HG03045 (cell line): ENCODE data around the gene LARP1B.
"Not testable (repeated sequence)": the region's sequence is repeated elsewhere in the genome, so short reads cannot be mapped to it uniquely, and the experiment has no call there.

ENCODE experiments used
- ATAC-seq: cut with Tn5 transposase; IDR thresholded peaks from one replicate; pipeline ENCODE4 v1.9.1; 2021; ENCODE audit warnings: mild to moderate bottlenecking, moderate library complexity; ENCODE audit not compliant: unreplicated experiment

LARP1B gene

GRCh38 chr4:128134925-128135324 lies 73.8 kb downstream of the LARP1B start:
- no peak for ATAC-seq

DNA sequence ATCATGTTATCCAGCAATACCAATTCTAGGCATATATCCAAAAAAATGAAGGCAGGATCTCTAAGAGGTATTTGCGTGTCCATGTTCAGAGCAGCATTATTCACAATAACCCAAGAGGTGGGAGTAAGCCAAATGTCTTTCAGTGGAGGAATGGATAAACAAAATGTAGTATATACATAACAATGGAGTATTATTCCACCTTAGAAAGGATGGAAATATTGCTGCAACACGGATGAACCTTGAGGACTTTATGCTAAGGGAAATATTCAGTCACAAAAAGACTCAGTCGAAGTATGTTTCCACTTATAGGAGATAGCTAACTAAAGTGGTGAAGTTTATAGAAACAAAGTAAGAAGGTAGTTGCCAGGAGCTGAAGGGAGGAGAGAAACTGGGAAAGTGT lies 74.3 kb downstream of the LARP1B start:
- ATAC-seq = no peak

GRCh38 chr4:128141866-128142265 lies 80.8 kb downstream of the LARP1B start:
- no peak for ATAC-seq

DNA sequence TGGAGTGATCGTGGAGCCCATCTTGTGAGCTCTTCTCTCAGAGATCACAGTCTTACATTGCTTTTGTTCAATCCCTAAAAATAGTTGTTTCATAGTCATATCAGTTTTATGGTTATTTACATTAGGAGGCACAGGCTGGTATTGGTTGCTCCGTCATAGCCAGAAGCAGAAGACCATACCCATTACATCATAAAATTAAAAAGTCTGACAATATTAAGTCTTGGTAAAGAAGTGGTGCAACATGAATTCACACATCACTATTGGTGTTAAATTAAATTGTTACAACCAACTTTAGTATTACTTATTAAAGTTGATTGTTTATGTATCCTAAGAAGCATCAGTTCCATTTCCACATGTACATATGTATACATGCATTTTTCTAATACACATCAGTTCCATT lies 84.6 kb downstream of the LARP1B start:
- no peak for ATAC-seq

DNA sequence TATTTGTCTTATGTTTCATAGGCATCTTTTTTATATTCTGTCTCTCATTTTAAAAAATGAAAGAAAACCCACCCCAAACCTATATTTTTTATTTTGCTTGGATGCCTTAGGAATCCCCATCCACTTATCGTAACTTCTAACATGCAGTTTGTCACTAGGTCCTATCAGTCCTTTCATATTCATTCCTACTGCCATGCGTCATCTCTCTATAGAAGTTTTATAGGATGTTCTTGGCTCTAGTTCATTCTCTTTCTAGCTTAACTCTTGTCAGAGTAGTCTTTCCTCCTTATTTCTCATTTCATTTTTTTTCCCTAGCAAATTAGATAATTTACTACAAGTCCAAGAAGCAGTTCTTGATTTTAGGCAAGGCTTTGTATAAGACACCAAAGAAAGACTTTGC lies 92.7 kb downstream of the LARP1B start:
- ATAC-seq = no peak

DNA sequence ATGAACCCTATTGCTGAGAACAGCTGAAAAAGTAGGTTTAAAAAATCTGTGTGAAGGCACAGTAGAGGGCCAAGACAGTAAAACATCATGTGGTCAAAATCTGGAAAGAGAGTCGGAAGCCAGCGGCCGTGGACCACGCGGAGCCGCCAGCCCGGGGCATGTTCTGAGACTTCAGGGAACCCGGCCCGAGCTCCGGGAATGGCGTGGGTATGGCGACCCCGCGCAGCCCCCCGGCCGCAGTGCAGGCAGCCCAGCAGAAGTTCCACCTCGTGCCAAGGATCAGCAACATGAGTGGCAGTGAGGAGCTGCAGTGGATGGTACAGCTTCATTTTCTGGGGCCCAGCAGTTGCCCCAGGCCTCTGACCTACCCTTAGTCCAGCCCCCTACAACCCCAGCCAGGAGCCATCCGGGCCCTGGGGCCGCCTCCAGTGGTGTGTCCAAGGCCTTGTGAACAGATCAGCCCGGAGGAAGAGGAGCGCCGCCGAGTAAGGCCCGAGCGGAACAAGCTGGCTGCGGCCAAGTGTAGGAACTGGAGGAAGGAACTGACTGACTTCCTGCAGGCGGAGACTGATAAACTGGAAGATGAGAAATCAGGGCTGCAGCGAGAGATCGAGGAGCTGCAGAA lies 94.2 kb downstream of the LARP1B start:
- no peak for ATAC-seq

GRCh38 chr4:128155874-128156456 lies 94.9 kb downstream of the LARP1B start:
- ATAC-seq = no peak

- not testable (repeated sequence) for ATAC-seq
Observed at GRCh38 chr4:128156472-128156871, 95.4 kb downstream of the LARP1B start.

- no peak for ATAC-seq
Observed at GRCh38 chr4:128158894-128159293, 97.8 kb downstream of the LARP1B start.

DNA sequence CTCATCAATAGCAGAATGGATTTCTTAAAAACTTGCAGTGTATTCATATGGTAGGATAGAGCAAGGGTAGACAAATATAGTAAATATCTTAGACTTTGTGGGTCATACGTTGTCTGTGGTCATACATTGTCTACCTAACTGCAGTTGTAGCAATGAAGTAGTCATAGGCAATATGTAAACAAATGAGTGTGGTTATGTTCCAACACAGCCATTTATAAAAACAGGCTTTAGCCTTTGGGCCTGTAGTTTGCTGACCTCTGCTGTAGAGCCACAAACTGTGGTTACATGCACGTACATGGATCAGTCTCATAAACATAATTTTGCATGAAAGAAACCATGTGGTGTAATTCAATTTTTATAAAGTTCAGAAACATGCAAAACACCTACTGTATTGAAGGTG lies 98.9 kb downstream of the LARP1B start:
- no peak for ATAC-seq

DNA sequence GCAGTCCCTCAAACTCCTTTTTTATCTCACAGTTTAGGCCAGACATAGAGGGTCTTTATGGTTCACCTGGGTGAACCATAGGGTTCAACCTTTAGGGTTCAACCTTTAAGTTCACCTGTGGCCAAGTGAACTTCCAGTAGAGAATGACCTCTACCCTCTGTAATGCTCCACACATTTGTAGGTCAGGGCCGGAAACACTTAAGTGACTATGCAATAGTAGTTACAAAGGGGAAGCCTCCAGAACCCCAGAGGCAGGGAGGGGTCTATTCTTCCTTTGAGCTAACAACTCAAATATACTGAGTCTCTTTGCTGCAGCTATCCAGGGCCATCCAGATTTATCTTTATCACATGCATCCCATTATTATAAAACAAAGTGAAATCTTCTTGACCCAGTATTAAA lies 100.0 kb downstream of the LARP1B start:
- ATAC-seq = no peak

- ATAC-seq = no peak
Observed at GRCh38 chr4:128162434-128162833, 101.3 kb downstream of the LARP1B start.

- ATAC-seq = no peak
Observed at GRCh38 chr4:128163177-128164117, 102.3 kb downstream of the LARP1B start.

DNA sequence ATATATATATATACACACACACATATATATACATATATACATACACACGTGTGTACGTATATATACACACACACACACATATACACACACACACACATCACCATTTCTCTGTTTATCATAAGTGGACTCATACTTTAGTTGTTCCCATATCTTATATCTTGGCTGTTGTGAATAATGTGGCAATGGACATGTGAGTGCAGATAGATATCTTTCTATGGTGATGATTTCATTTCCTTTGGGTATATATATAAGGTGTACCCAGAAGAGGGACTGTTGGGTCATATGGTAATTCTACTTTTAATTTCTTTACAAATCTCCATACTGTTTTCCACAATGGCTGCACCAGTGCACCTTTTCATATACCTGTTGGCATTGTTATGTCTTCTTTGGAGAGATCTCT lies 105.9 kb downstream of the LARP1B start:
- no peak for ATAC-seq

DNA sequence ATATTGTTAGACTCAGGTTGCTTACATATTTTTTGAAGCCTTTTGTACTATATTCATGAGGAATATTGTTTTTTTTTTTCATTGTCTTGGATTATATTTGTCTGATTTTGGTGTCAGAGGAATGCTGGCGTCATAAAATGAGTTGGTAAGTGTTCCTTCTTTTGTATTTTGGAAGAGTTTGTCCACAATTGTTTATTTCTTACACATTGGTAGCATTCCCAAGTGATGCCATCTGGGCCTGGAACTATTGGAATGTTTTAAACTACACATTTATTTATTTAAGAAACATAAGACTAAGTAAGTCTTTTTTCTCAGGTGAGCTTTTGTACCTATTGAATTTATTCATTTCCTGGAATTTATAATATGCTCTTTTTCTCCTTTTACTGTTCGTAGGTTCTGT lies 107.6 kb downstream of the LARP1B start:
- no peak for ATAC-seq

DNA sequence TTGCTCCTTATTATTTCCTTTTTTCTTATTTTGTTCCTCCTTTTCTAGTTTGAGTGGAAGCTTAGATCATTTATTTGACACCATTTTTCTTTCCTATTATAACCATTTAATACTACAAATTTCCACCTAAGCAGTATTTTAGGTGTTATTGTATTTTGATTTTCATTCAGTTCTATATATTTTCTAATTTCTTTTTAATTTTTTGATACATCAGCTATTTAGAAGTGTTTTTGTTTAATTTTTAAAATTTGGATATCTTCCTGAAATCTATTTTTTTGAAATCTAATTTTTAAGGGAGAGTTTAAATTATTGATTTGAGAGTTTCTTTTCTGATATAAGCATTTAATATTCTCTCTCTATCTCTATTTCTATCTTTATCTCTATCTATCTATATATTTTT lies 108.1 kb downstream of the LARP1B start:
- ATAC-seq = no peak

DNA sequence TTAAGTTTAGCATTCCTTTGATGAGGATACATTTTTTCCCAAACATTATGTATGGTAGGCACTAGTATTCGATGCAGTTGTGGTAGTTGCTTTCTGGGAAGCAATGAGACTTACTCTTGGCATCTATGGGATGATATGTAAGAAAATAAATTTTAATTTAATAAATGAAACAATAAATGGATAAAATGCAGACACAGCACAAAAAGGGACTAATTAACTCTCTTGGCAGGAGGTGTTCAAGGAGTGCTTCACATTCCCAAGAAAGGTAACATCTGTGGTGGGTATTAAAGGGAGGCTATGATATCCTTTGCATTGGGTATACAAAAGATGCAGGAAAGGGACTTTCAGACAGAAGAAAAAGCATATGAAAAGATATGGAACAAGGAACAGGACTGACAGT lies 115.5 kb downstream of the LARP1B start:
- ATAC-seq = no peak

DNA sequence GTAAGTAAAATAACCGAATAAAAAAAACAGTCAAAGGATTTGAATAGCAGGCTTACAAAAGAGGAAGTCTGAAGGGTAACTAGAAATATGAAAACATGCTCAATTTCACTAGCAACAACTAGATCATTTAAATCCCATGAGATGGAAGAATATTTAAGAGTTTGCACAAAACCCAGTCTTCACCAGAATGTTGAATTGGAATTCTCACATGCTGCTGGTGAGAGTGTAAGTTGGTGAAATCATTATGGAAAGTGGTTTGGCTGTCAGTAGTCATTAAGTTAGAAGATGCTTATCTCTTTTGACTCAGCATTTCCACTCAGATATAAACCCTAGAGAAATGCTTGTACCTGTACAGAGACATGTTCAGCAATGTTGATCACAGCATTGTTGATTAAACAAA lies 116.4 kb downstream of the LARP1B start:
- ATAC-seq = no peak

DNA sequence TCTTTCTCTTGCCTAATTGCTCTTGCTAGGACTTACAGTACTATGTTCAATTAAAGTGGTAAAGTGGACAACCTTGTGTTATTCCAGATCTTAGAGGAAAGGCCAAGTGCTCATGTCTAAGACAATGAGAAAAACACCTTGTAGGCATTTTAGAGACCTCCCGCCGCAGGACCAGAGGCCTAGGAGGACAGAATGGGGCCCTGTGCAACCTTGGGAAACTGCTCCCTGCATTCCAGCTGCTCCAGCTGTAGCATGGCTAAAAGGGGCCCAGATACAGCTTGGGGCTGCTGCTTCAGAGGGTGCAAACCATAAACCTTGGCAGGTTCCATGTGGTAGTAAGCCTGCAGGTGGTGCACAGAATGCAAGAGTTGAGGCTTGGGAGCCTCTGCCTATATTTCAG lies 125.5 kb downstream of the LARP1B start:
- ATAC-seq = no peak

GRCh38 chr4:128191115-128191781 lies 130.1 kb downstream of the LARP1B start:
- peak; percentile 97 for ATAC-seq
